Skeletal muscle satellite cell (primary cell): ENCODE results near the gene ZSWIM4.
"Not testable (repeated sequence)": the region's sequence is repeated elsewhere in the genome, so short reads cannot be mapped to it uniquely, and the experiment has no call there.

ENCODE experiments used
- H3K27me3 ChIP-seq: 2 replicates; pipeline ENCODE4 v1.7.0; 2013; ENCODE audit warnings: low read length; ENCODE audit not compliant: control insufficient read depth, insufficient read depth
- H3K36me3 ChIP-seq: 2 replicates; pipeline ENCODE4 v1.7.0; 2013; ENCODE audit warnings: mild to moderate bottlenecking, control low read depth, low read length; ENCODE audit not compliant: insufficient read depth
- H3K4me1 ChIP-seq: 2 replicates; pipeline ENCODE4 v1.7.0; 2013; ENCODE audit warnings: low read length; ENCODE audit not compliant: control insufficient read depth, insufficient read depth
- H3K4me2 ChIP-seq: 2 replicates; pipeline ENCODE4 v1.7.0; 2013; ENCODE audit warnings: mild to moderate bottlenecking, low read length
- H3K4me3 ChIP-seq: 2 replicates; pipeline ENCODE4 v1.7.0; 2013; ENCODE audit warnings: low read length
- H3K9ac ChIP-seq: 2 replicates; pipeline ENCODE4 v1.7.0; 2013; ENCODE audit warnings: mild to moderate bottlenecking, low read depth, low read length, moderate library complexity
- H3K9me3 ChIP-seq: replicated peaks from 2 replicates; pipeline ENCODE4 v1.7.0; 2013; ENCODE audit warnings: mild to moderate bottlenecking, control low read depth, low read length

Gene ZSWIM4

DNA sequence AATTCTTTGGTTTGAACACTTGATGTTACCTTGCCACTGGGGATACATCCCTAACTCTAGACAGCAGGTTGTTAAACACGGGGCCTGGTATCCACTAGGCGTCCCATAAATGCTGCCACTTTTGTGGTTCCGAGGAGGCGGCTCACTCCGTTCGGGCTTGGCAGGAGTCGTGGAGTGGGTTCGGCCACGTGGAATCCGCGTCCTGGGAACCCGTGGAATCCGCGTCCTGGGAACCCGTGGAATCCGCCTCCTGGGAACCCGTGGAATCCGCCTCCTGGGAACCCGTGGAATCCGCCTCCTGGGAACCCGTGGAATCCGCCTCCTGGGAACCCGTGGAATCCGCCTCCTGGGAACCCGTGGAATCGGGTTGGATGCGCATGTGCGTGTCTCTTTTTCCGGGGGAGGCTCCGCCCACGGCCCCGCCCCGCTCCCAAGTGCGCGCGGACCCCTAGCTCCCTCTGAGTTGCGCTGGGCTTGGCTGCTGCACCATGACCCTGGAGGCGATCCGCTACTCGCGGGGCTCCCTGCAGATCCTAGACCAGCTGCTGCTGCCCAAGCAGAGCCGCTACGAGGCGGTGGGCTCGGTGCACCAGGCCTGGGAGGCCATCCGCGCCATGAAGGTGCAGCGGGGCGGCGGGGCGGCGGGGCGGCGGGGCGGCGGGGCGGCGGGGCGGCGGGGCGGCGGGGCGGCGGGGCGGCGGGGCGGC, 31.0 kb upstream of the ZSWIM4 start, which contains the start of gene MRI1:
Gene MRI1 (plus strand): TSS at position 422 of the 707 bp plus-strand sequence. CDS start 67 bp downstream, at position 489.
- no peaks in the 10 kb centered on the region for H3K9me3 ChIP-seq
- H3K4me1 ChIP-seq = peaks cover 12% of the 10 kb centered on the region
- H3K27me3 ChIP-seq = no peaks in the 10 kb centered on the region
- H3K9ac ChIP-seq = peak within 1 kb of the TSS; percentile 81
- H3K4me2 ChIP-seq = peak within 1 kb of the TSS; percentile 96
- H3K4me3 ChIP-seq = peak within 1 kb of the TSS; percentile 86
- H3K36me3 ChIP-seq = peaks cover 37% of the 10 kb centered on the region

DNA sequence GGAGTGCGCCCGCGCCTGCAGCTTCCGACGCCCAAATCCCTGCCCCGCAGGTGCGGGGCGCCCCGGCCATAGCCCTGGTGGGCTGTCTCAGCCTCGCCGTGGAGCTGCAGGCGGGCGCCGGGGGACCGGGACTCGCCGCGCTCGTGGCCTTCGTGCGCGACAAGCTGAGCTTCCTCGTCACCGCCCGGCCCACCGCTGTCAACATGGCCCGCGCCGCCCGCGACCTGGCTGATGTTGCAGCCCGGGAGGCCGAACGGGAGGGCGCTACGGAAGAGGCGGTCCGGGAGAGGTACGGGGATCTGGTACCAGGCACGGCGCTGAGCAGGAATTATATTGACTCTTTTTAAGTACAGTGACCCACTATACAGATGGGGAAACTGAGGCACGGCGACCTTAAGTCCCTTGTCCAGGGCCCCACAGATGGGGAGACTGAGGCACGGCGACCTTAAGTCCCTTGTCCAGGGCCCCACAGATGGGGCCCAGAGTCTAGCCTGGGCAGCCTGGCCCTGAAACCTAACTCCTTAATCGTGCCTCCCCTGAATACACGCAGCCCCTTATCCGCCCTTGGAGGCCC, 30.3 kb upstream of the ZSWIM4 start:
- no peaks in the 10 kb centered on the region for H3K27me3 ChIP-seq
- peak overlapping the region; percentile 96 for H3K4me2 ChIP-seq
- H3K4me1 ChIP-seq = peaks cover 12% of the 10 kb centered on the region
- no peaks in the 10 kb centered on the region for H3K9me3 ChIP-seq
- H3K4me3 ChIP-seq = peak overlapping the region; percentile 86
- H3K36me3 ChIP-seq = peaks cover 40% of the 10 kb centered on the region
- H3K9ac ChIP-seq = peak overlapping the region; percentile 81

DNA sequence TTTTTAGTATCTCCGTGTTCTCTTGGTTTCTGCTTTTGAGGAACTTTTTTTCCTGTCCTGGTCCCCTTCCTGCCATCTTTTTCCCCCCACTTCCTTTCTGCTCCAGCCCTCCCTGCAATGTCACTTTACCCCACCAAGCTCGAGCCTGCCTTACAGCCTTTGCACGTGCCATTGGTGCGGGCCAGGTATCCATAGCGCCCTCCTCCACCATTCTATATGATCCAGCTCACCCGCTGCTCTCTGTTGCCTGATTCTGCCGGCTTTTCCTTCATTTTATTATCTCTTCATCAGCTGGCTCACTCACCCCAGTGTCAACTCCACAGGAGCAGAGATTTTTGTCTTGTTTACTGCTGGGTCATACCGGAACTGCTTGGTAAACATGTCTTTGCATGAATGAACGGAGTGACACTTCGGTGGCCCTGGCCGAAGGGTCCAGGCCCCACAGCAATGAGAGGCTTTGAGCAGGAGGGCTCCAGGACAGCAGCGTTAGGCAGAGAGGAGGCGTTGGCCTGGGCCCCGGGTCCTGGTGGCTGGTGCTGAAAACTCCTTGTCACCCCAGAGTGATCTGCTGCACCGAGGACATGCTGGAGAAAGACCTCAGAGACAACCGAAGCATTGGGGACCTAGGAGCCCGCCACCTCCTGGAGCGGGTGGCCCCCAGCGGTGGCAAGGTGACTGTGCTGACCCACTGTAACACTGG, 29.7 kb upstream of the ZSWIM4 start:
- peak overlapping the region; percentile 81 for H3K9ac ChIP-seq
- no peaks in the 10 kb centered on the region for H3K9me3 ChIP-seq
- no peaks in the 10 kb centered on the region for H3K27me3 ChIP-seq
- peaks cover 37% of the 10 kb centered on the region for H3K36me3 ChIP-seq
- peaks cover 12% of the 10 kb centered on the region for H3K4me1 ChIP-seq
- H3K4me2 ChIP-seq = peak overlapping the region; percentile 96
- H3K4me3 ChIP-seq = peak overlapping the region; percentile 86

DNA sequence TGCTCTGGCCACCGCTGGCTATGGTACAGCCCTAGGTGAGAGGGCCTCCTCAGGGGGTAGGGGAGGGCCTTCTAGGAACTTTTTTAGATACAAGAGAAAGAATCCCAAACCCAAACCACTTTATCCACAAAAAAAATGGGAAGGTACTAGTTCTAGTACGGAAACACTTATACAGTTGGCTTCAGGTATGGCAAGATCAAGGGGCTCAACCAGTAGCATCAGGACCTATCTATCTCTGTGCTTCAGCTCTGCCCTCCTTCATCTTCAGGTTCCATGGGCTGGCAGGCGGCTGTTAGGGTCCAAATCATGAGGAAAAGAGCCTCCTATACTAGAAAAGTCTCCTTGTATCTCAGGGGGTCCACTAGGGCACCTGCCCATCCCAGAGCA, 29.2 kb upstream of the ZSWIM4 start:
- Histone ChIP-seq H3K9me3 (no peaks in the 10 kb centered on the region), H3K9ac (no peak overlapping the region), H3K4me3 (no peak overlapping the region), H3K4me1 (peaks cover 12% of the 10 kb centered on the region), H3K36me3 (peaks cover 34% of the 10 kb centered on the region), H3K27me3 (no peaks in the 10 kb centered on the region), H3K4me2 (peak overlapping the region; percentile 96)

DNA sequence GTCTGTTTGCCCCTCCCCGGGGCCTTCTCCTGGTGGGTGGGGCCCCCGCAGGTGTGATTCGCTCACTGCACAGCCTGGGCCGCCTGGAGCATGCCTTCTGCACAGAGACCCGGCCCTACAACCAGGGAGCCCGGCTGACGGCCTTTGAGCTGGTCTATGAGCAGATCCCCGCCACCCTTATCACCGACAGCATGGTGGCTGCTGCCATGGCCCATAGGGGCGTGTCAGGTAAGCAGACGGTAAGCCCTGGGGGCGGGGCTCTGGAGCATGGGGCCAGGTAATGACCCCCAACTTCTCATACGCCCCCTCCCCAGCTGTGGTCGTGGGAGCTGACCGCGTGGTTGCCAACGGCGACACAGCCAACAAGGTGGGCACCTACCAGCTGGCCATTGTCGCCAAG, 26.7 kb upstream of the ZSWIM4 start:
- Histone ChIP-seq H3K27me3 (no peaks in the 10 kb centered on the region), H3K4me1 (peaks cover 13% of the 10 kb centered on the region), H3K4me2 (no peak overlapping the region), H3K4me3 (no peak overlapping the region), H3K9me3 (no peaks in the 10 kb centered on the region), H3K36me3 (peaks cover 25% of the 10 kb centered on the region), H3K9ac (no peak overlapping the region)

DNA sequence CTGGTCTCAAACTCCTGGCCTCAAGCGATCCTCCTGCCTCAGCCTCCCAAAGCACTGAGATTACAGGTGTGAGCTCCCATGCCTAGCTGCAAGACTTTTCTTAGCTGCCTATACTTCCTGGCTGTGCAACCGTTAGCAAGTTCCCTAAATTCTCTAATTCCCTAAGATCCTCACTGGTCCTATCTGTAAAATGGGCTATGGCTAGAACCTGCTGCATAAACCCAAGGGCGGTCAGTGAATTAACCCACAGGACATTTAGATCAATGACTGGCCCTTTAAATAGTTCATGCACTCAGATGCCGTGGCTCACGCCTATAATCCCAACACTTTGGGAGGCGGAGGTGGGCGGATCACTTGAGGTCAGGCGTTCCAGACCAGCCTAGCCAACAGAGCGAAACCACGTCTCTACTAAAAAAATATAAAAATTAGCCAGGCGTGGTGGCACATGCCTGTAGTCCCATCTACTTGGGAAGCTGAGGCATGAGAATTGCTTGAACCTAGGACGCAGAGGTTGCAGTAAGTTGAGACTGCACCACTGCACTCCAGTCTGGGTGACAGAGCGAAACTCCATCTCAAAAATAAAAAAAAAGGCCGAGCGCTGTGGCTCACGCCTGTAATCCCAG, 25.1 kb upstream of the ZSWIM4 start:
- H3K9ac ChIP-seq = no peak overlapping the region
- peaks cover 25% of the 10 kb centered on the region for H3K36me3 ChIP-seq
- peaks cover 15% of the 10 kb centered on the region for H3K4me1 ChIP-seq
- no peak overlapping the region for H3K4me3 ChIP-seq
- no peak overlapping the region for H3K4me2 ChIP-seq
- no peaks in the 10 kb centered on the region for H3K9me3 ChIP-seq
- no peaks in the 10 kb centered on the region for H3K27me3 ChIP-seq

DNA sequence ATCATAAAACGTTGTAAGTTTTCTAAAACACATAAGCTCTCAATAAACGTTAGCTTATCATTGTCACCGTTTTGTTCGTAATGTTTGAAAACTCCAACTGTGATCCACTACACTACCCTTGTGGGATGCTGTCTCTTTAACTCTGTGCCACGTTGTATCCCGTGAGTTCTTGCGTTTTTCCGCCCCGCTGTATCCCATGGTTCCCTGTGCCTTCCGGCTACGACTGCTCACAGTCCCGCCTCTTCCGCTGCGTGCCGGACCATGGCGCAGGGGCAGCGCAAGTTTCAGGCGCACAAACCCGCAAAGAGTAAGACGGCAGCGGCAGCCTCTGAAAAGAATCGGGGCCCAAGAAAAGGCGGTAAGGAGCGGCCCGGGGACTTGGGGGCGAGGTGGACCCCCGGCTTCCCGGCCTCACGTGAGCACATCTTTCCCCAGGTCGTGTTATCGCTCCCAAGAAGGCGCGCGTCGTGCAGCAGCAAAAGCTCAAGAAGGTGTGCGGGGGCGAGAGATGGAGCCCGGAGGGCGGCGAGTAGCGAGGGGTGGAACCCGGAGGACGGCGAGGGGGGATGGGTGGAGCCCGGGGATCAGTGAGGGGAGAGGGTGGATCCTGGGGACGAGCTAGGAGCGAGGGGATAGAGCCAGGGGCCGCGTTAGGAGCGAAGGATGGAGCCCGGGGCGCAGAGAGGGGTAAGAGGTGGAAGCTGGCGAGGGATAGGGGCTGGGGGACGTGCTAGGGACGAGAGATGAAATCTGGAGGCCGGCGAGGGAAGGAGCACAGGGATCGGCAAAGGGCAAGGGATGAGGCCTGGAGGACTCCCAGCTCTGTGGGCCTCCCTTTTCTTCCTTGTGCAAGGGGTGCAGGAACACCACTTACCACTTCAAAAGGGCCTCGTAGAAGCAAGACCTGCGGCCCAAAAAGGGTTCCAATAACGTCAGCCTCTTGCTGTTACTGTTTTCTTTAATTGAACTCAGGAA, 20.7 kb upstream of the ZSWIM4 start, which contains the start of gene C19orf53:
Gene C19orf53 (plus strand): TSS at position 240 of the 975 bp plus-strand sequence. CDS start 22 bp downstream, at position 262.
- Histone ChIP-seq H3K9me3 (no peaks in the 10 kb centered on the region), H3K4me3 (peak within 1 kb of the TSS; percentile 94), H3K9ac (peak within 1 kb of the TSS; percentile 94), H3K27me3 (no peaks in the 10 kb centered on the region), H3K4me2 (peak within 1 kb of the TSS; percentile 99), H3K4me1 (peaks cover 12% of the 10 kb centered on the region), H3K36me3 (peaks cover 40% of the 10 kb centered on the region)

DNA sequence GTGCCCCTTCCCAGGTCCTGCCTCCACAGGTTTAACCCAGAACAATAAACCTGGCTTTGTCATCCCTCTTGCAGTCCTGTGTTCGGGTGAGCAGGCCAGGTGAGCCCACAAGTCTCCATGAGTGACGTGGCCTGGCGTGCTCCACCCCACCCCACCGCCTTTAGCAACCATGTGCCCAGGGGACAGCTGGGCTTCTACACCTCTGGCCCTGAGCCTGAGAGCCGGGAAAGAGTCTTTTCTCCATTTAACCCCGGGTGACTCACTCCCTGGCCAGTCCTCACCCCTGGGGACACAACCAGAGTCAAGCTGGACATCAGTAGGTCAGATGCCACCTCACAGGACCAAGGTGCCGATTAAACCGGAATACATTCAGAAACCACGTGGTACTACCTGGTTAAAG, 16.8 kb upstream of the ZSWIM4 start:
- no peak overlapping the region for H3K9ac ChIP-seq
- H3K27me3 ChIP-seq = no peaks in the 10 kb centered on the region
- H3K4me3 ChIP-seq = no peak overlapping the region
- peaks cover 29% of the 10 kb centered on the region for H3K36me3 ChIP-seq
- peaks cover 20% of the 10 kb centered on the region for H3K4me1 ChIP-seq
- no peak overlapping the region for H3K4me2 ChIP-seq
- no peaks in the 10 kb centered on the region for H3K9me3 ChIP-seq

DNA sequence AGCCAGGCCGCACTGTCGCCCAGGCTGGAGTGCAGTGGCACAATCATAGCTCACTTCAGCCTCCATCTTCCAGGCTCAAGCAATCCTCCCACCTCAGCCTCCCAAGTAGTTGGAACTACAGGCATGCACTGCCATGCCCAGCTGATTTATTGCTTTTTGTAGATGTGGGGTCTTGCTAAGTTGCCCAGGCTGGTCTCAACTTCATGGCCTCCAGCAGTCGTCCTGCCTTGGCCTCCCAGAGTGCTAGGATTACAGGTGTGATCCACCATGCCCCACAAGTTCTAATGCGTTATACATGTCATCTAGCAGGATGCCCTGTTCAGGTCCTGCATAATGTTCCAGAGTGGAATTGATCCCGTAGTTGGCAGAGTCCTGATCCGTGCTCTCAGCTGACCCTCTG, 16.4 kb upstream of the ZSWIM4 start:
- H3K9me3 ChIP-seq = no peaks in the 10 kb centered on the region
- H3K27me3 ChIP-seq = no peaks in the 10 kb centered on the region
- H3K9ac ChIP-seq = no peak overlapping the region
- H3K4me3 ChIP-seq = no peak overlapping the region
- H3K36me3 ChIP-seq = peaks cover 29% of the 10 kb centered on the region
- H3K4me2 ChIP-seq = no peak overlapping the region
- peaks cover 16% of the 10 kb centered on the region for H3K4me1 ChIP-seq

DNA sequence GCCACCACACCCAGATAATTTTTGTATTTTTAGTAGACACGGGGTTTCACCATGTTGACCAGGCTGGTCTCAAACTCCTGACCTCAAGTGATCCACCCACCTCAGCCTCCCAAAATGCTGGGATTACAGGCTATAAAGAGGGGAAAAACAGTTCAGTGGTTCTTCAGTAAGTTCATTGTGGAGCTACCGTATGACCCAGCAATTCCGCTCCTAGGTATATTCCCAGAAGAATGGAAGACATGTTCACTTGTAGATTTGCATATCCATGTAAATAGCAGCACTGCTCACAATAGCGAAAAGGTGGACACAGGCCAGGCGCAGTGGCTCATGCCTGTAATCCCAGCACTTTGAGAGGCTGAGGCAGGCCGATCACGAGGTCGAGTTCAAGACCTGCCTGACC, 15.4 kb upstream of the ZSWIM4 start:
- not testable (repeated sequence) for H3K27me3 ChIP-seq, H3K9me3 ChIP-seq, H3K4me2 ChIP-seq, H3K9ac ChIP-seq, H3K4me3 ChIP-seq
- peaks cover 29% of the 10 kb centered on the region for H3K36me3 ChIP-seq
- peaks cover 16% of the 10 kb centered on the region for H3K4me1 ChIP-seq
